A673 (cell line): Measurements from ENCODE around the gene GNAS-AS1. TPM values are rescaled to one million over a fixed set of nuclear protein-coding genes. Genes with fewer than 3 reads are reported as not detected.

Experiments
- BruUV-seq: library from RNA; stranded (reverse); fragments of 400-500 nt; replicated peaks from 2 replicates; lab custom pipeline; 2021; lab: Mats Ljungman, UMichigan
- CTCF ChIA-PET: fragments of 300-600 bp; sonication (Branson Sonifier 250); formaldehyde crosslinking; loops from one replicate; lab custom pipeline; 2022; ENCODE audit warnings: antibody characterized with exemption; lab: Charles Lee
- POLR2A ChIA-PET: fragments of 300-600 bp; sonication (Branson Sonifier 250); formaldehyde crosslinking; loops from one replicate; lab custom pipeline; 2022; ENCODE audit warnings: antibody characterized with exemption; ENCODE audit not compliant: low non-redundant PET; lab: Charles Lee
- DNase-seq: peaks from one replicate; pipeline ENCODE4 v3.0.0-alpha.2; 2015; ENCODE audit warnings: low spot score
- H3K27ac ChIP-seq: fragments of 200-600 bp; sonication (generic); 2 replicates; pipeline ENCODE4 v1.5.1; 2016; ENCODE audit warnings: mixed run types, low read depth, mild to moderate bottlenecking, mixed read lengths, antibody characterized with exemption, low read length; ENCODE audit not compliant: poor library complexity, severe bottlenecking
- H3K27me3 ChIP-seq: fragments of 200-600 bp; sonication (generic); replicated peaks from 2 replicates; pipeline ENCODE4 v1.6.1; 2017; ENCODE audit warnings: mixed run types, low read depth, mild to moderate bottlenecking, mixed read lengths, antibody characterized with exemption, low read length; ENCODE audit not compliant: insufficient read depth, poor library complexity
- H3K36me3 ChIP-seq: fragments of 200-600 bp; sonication (generic); 2 replicates; pipeline ENCODE4 v1.6.1; 2016; ENCODE audit warnings: mixed run types, mild to moderate bottlenecking, mixed read lengths, antibody characterized with exemption, low read length; ENCODE audit not compliant: insufficient read depth, poor library complexity, severe bottlenecking
- H3K4me1 ChIP-seq: fragments of 200-600 bp; sonication (generic); 2 replicates; pipeline ENCODE4 v1.6.1; 2017; ENCODE audit warnings: mixed run types, mild to moderate bottlenecking, mixed read lengths, antibody characterized with exemption, low read length; ENCODE audit not compliant: insufficient read depth, poor library complexity, severe bottlenecking
- H3K4me3 ChIP-seq: fragments of 200-600 bp; sonication (generic); 2 replicates; pipeline ENCODE4 v1.5.1; 2016; ENCODE audit warnings: low read depth, mixed run types, mild to moderate bottlenecking, mixed read lengths, low read length; ENCODE audit not compliant: poor library complexity, severe bottlenecking
- H3K9me3 ChIP-seq: fragments of 200-600 bp; sonication (generic); 2 replicates; pipeline ENCODE4 v1.6.1; 2016; ENCODE audit warnings: mixed run types, low read depth, mild to moderate bottlenecking, mixed read lengths, antibody characterized with exemption, low read length; ENCODE audit not compliant: poor library complexity, severe bottlenecking
- EZH2 ChIP-seq: fragments of 200-600 bp; sonication (generic); IDR thresholded peaks from 2 replicates; pipeline ENCODE4 v1.6.1; 2017; ENCODE audit warnings: borderline replicate concordance, low read depth, mild to moderate bottlenecking, mixed read lengths, antibody characterized with exemption, low read length; ENCODE audit not compliant: poor library complexity, severe bottlenecking
- intact Hi-C: fragments of 100-400 bp; cut with micrococcal nuclease; formaldehyde crosslinking; loops from one replicate; pipeline ENCODE4 v1.10.0; 2022; ENCODE audit not compliant: unreplicated experiment
- total RNA-seq: library from RNA; stranded (reverse); gene quantifications from 2 replicates; pipeline ENCODE4 v1.2.3, GENCODE V29; 2021
- TF ChIP-seq, protein P1 (sequence below): fragments of 300-800, 200-600 bp; sonication (generic); conservative IDR thresholded peaks from 2 replicates; pipeline ENCODE4 v1.5.1; 2017; ENCODE audit warnings: low read depth, mild to moderate bottlenecking, antibody characterized with exemption, low read length, moderate library complexity, mixed read lengths

Gene GNAS-AS1
- total RNA-seq, 1 experiment from 2014 or later, result 6.7 TPM

DNA sequence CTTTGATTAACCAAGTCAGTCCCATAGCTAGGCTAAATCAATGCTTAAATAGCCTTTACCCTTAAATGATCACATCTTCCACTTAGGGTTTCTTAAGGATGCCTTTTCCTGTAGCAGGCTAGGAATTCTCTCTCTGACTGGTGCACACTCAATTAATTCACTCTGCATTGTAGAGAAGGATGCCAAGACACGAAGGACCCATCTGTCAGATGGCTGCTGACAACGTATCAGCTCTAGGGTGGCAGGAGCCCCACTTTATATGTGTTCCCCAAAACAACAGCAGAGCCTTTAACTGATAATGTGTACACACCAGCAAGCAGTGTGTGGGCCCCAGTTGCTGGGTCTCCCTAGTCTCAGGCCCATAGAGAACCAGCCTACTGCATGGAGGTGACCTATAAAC lies 15.1 kb upstream of the GNAS-AS1 start:
- H3K27ac ChIP-seq, result no peak overlapping the region
- TF ChIP-seq EZH2, result no peak
- TF ChIP-seq, protein P1, sequence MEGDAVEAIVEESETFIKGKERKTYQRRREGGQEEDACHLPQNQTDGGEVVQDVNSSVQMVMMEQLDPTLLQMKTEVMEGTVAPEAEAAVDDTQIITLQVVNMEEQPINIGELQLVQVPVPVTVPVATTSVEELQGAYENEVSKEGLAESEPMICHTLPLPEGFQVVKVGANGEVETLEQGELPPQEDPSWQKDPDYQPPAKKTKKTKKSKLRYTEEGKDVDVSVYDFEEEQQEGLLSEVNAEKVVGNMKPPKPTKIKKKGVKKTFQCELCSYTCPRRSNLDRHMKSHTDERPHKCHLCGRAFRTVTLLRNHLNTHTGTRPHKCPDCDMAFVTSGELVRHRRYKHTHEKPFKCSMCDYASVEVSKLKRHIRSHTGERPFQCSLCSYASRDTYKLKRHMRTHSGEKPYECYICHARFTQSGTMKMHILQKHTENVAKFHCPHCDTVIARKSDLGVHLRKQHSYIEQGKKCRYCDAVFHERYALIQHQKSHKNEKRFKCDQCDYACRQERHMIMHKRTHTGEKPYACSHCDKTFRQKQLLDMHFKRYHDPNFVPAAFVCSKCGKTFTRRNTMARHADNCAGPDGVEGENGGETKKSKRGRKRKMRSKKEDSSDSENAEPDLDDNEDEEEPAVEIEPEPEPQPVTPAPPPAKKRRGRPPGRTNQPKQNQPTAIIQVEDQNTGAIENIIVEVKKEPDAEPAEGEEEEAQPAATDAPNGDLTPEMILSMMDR, result no peak
- no TSS peak for BruUV-seq
- H3K9me3 ChIP-seq, result no peaks in the 10 kb centered on the region
- DNase-seq, result no peak
- CTCF ChIA-PET, result no interaction called here
- H3K4me1 ChIP-seq, result peaks cover 4% of the 10 kb centered on the region
- H3K27me3 ChIP-seq, result peaks cover 49% of the 10 kb centered on the region
- no peak overlapping the region for H3K4me3 ChIP-seq
- no peaks in the 10 kb centered on the region for H3K36me3 ChIP-seq
- POLR2A ChIA-PET, result interaction anchor here (0.6 kb wide), 1 partner anchor 193 kb away, joined by 3 read pairs; no protein-coding TSS in a partner anchor
- intact Hi-C loops, result no loop called here

- Histone ChIP-seq H3K36me3 (no peaks in the 10 kb centered on the region), H3K4me3 (no peak overlapping the region), H3K9me3 (no peaks in the 10 kb centered on the region), H3K27ac (no peak overlapping the region), H3K4me1 (no peaks in the 10 kb centered on the region), H3K27me3 (peaks cover 63% of the 10 kb centered on the region)
- DNase-seq, result no peak
- intact Hi-C loops, result no loop called here
- ChIA-PET CTCF (no interaction called here), POLR2A (no interaction called here)
- TF ChIP-seq EZH2, result no peak
- TF ChIP-seq, protein P1, result peak; percentile 27; the same call in 1 of the 2 replicates
- no TSS peak for BruUV-seq
Measured at GRCh38 chr20:58864346-58864745, 13.6 kb upstream of the GNAS-AS1 start.

DNA sequence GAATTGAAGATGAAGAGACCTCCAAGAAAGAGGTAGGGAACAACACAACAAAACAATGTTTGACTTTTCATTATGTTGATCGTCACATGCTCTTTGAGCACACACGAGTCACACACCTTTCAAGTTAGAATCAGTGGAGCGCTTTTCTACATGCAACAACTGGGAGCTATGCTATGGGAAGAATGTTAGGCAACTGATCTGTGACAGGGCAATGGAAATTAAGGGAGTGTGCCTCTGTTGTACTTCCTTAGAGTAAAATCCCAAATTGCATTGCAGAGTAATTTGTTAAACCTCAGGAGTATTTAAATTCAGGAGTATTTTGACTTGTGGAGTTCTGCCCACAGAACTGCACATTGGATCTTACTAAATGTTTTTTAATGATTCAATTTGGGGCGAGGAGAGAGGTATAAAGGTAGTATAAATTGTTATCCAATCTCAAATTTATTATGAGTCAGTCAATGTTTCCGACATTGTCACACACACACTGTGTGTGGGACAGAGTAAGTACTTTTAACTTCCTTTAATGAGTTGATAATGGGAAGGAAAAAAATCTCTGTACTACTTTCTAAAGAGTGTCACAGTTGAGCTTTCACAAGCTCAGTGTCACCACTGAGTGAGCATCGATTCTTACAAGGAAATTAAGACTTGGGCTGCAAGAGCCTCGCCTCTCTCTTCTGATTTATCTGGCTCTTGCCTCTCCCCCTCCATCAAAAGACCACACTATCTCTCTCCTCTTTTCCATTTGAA lies 12.5 kb upstream of the GNAS-AS1 start:
- no TSS peak for BruUV-seq
- Histone ChIP-seq H3K36me3 (no peaks in the 10 kb centered on the region), H3K4me1 (no peaks in the 10 kb centered on the region), H3K27ac (no peak overlapping the region), H3K27me3 (peaks cover 71% of the 10 kb centered on the region), H3K9me3 (no peaks in the 10 kb centered on the region), H3K4me3 (no peak overlapping the region)
- POLR2A ChIA-PET, result no interaction called here
- DNase-seq, result no peak
- TF ChIP-seq EZH2, result no peak
- TF ChIP-seq, protein P1, result no peak
- intact Hi-C loops, result no loop called here
- CTCF ChIA-PET, result no interaction called here
